Lower leg skin (tissue), 3 donors: Measurements from ENCODE around the gene CYP39A1.

ENCODE experiments used
- CTCF ChIP-seq, 3 donors: fragments of 450-650 bp; IDR thresholded peaks; one replicate each; pipeline ENCODE4 v1.5.1; 2016; ENCODE audit warnings: antibody characterized with exemption in 3 of 3, mild to moderate bottlenecking in 3 of 3, moderate library complexity in 2 of 3
- POLR2A ChIP-seq, 2 donors: fragments of 450-650 bp; IDR thresholded peaks; one replicate each; pipeline ENCODE4 v1.6.1; 2016 to 2017; ENCODE audit warnings: antibody characterized with exemption in 2 of 2, mild to moderate bottlenecking in 1 of 2, moderate library complexity in 1 of 2

- TF ChIP-seq POLR2A (IDR thresholded peaks at IDR 0.05) (no peak), CTCF (IDR thresholded peaks at IDR 0.05) (no peak)
These were observed 121.7 kb downstream of the CYP39A1 start for GRCh38 chr6:46530896-46531295.
